ENCODE measurements around the gene CD164. TPM values are rescaled to one million over a fixed set of nuclear protein-coding genes. Genes with fewer than 3 reads are reported as not detected.

CD164 gene
- total RNA-seq, 2 donors from 2014 or later = 99.8 to 129 TPM

GRCh38 chr6:109373762-109374161 lies 8.5 kb downstream of the CD164 start:
- TF ChIP-seq, protein P1, sequence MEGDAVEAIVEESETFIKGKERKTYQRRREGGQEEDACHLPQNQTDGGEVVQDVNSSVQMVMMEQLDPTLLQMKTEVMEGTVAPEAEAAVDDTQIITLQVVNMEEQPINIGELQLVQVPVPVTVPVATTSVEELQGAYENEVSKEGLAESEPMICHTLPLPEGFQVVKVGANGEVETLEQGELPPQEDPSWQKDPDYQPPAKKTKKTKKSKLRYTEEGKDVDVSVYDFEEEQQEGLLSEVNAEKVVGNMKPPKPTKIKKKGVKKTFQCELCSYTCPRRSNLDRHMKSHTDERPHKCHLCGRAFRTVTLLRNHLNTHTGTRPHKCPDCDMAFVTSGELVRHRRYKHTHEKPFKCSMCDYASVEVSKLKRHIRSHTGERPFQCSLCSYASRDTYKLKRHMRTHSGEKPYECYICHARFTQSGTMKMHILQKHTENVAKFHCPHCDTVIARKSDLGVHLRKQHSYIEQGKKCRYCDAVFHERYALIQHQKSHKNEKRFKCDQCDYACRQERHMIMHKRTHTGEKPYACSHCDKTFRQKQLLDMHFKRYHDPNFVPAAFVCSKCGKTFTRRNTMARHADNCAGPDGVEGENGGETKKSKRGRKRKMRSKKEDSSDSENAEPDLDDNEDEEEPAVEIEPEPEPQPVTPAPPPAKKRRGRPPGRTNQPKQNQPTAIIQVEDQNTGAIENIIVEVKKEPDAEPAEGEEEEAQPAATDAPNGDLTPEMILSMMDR (IDR thresholded peaks at IDR 0.05) = no peak
- H3K27ac ChIP-seq = no peak overlapping the region
- H3K27me3 ChIP-seq = no peaks in the 10 kb centered on the region
- no peak for DNase-seq (ENCODE audit: low spot score)
- no peak overlapping the region for H3K4me3 ChIP-seq
- H3K4me1 ChIP-seq = peaks cover 0 to 19% of the 10 kb centered on the region in 2 donors
- peaks cover 76% of the 10 kb centered on the region for H3K36me3 ChIP-seq
- H3K9me3 ChIP-seq = no peaks in the 10 kb centered on the region

GRCh38 chr6:109373331-109373730 lies 8.9 kb downstream of the CD164 start:
- Histone ChIP-seq H3K4me1 (peaks cover 0 to 15% of the 10 kb centered on the region in 2 donors), H3K9me3 (no peaks in the 10 kb centered on the region), H3K4me3 (no peak overlapping the region), H3K27ac (no peak overlapping the region), H3K36me3 (peaks cover 79% of the 10 kb centered on the region), H3K27me3 (no peaks in the 10 kb centered on the region)
- TF ChIP-seq, protein P1 (IDR thresholded peaks at IDR 0.05) = no peak
- DNase-seq (ENCODE audit: low spot score) = no peak

DNA sequence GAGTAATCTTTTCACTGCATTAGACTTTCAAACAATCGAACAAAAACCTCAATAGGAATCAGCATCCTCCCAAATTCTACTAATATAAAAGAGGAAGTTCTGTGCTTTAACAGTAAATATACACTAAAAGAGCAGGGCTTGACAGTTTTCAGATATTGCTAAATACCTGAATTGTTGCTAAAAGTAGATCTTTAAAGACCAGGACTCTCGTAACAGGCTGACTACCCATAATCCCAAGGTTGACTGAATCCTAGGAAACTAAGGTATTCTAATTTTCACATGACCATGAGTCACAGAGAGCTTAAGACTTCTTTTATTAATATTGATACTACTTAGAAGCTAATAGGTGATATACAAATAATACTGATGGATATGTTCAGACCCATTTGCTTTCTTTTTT lies 10.1 kb downstream of the CD164 start:
- no peak overlapping the region for H3K4me3 ChIP-seq
- peaks cover 79% of the 10 kb centered on the region for H3K36me3 ChIP-seq
- no peaks in the 10 kb centered on the region for H3K27me3 ChIP-seq
- no peaks in the 10 kb centered on the region for H3K9me3 ChIP-seq
- no peak overlapping the region for H3K27ac ChIP-seq
- DNase-seq (ENCODE audit: low spot score) = no peak
- TF ChIP-seq, protein P1 (IDR thresholded peaks at IDR 0.05) = no peak
- H3K4me1 ChIP-seq = peaks cover 0 to 8% of the 10 kb centered on the region in 2 donors

DNA sequence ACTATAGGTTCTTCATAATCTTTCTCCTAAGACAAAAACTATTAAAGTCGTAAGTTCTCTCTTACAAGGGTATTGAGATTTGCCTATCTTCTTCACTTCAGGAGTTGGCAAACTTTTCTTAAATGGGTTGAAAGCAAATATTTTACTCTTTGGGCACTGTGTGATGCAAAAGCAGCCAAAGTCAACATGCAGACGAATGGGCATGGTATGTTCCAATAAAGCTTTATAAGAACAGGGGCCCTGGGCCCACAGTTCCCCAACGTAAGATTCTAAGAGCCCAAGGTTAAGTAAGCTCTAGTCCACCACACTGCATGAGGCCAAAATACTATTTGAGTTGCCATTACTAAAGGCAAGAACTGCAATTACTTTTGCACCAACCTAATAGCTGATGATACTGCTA lies 11.5 kb downstream of the CD164 start:
- TF ChIP-seq, protein P1 (IDR thresholded peaks at IDR 0.05) = no peak

GRCh38 chr6:109370336-109370735 lies 11.9 kb downstream of the CD164 start:
- no peak for DNase-seq (ENCODE audit: low spot score)

More for the DNA sequence above, 11.5 kb downstream of the CD164 start:
- no peak overlapping the region for H3K4me3 ChIP-seq
- H3K9me3 ChIP-seq = no peaks in the 10 kb centered on the region
- no peaks in the 10 kb centered on the region for H3K27me3 ChIP-seq
- DNase-seq (ENCODE audit: low spot score) = no peak
- no peak overlapping the region for H3K27ac ChIP-seq
- peaks cover 0 to 8% of the 10 kb centered on the region in 2 donors for H3K4me1 ChIP-seq
- peaks cover 72% of the 10 kb centered on the region for H3K36me3 ChIP-seq

More at GRCh38 chr6:109370336-109370735, 11.9 kb downstream of the CD164 start:
- Histone ChIP-seq H3K36me3 (peaks cover 68% of the 10 kb centered on the region), H3K4me3 (no peak overlapping the region), H3K27ac (no peak overlapping the region), H3K4me1 (peaks cover 0 to 8% of the 10 kb centered on the region in 2 donors), H3K27me3 (no peaks in the 10 kb centered on the region), H3K9me3 (no peaks in the 10 kb centered on the region)
- TF ChIP-seq, protein P1 (IDR thresholded peaks at IDR 0.05) = no peak

All from right atrium auricular region (tissue), 2 donors.